Measurements from ENCODE around the gene PCBP4. TPM values are rescaled to one million over a fixed set of nuclear protein-coding genes. Genes with fewer than 3 reads are reported as not detected.

PCBP4 gene
- total and polyA plus RNA-seq, 2 experiments from 2014 or later: 114 to 226 TPM

- Histone ChIP-seq H3K36me3 (no peaks in the 10 kb centered on the region), H3K4me3 (no peak overlapping the region), H3K4me1 (ENCODE audit: low read depth) (peaks cover 16% of the 10 kb centered on the region), H3K9me3 (ENCODE audit: low read depth) (no peaks in the 10 kb centered on the region), H3K27ac (no peak overlapping the region), H3K27me3 (no peaks in the 10 kb centered on the region)
- TF ChIP-seq CTCF (IDR thresholded peaks at IDR 0.05; ENCODE audit: low read depth, low read length): no peak
- no peak for DNase-seq (ENCODE audit: low read depth in 1 of 2, low spot score in 1 of 2)
These were observed 17.8 kb upstream of the PCBP4 start for GRCh38 chr3:51985063-51985462.

- H3K4me3 ChIP-seq: no peak overlapping the region
- no peak for TF ChIP-seq CTCF (IDR thresholded peaks at IDR 0.05; ENCODE audit: low read depth, low read length)
- no peaks in the 10 kb centered on the region for H3K27me3 ChIP-seq
- peak overlapping the region; percentile 86 for H3K27ac ChIP-seq
- peaks cover 16% of the 10 kb centered on the region for H3K4me1 ChIP-seq (ENCODE audit: low read depth)
- no peaks in the 10 kb centered on the region for H3K36me3 ChIP-seq
- no peak for DNase-seq (ENCODE audit: low read depth in 1 of 2, low spot score in 1 of 2)
- H3K9me3 ChIP-seq (ENCODE audit: low read depth): no peaks in the 10 kb centered on the region
These were observed 17.0 kb upstream of the PCBP4 start for GRCh38 chr3:51984269-51984647.

GRCh38 chr3:51983578-51984268 is 16.5 kb upstream of the PCBP4 start:
- no peak for DNase-seq (ENCODE audit: low read depth in 1 of 2, low spot score in 1 of 2)
- Histone ChIP-seq H3K9me3 (ENCODE audit: low read depth) (no peaks in the 10 kb centered on the region), H3K27ac (peak overlapping the region; percentile 86), H3K4me3 (peak overlapping the region; percentile 27), H3K27me3 (no peaks in the 10 kb centered on the region), H3K4me1 (ENCODE audit: low read depth) (peaks cover 16% of the 10 kb centered on the region), H3K36me3 (no peaks in the 10 kb centered on the region)
- TF ChIP-seq CTCF (IDR thresholded peaks at IDR 0.05; ENCODE audit: low read depth, low read length): no peak

DNA sequence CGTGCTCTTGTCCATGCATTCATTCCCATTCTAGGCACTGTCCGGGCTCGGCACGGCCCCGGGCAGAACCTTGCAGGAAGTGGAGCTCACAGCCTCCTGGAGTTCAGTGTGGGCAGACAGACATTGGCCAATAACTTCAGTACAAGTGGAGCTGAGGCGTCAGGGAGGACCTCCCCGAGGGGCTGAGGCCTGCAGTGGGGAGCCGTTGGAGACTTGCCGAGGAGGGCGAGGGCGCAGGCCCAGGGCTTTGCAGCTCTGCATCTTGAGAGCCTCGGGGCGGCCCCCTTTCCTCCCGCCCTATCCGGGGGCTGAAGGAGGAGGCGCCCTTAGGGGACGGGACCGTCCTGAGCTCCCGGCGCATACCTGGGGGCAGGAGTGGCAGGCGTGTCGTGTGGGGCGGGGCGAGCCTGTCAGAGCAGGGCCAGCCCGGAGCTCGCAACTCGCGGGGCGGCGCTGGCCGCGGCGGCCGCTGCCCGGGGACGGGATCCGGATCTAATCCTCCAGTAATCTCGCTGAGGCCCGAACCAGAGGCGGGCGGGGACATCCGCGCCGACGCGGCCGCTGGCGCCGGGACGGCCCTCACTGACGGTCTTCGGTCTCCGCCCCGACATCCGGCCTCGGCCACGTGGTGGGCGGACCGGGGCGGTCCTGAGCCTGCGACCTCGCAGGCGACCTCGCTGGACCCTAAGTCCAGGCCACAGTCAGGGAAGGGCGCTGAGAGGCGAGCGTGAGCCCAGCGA is 15.8 kb upstream of the PCBP4 start, which contains the start of gene ACY1:
Gene ACY1, plus strand, starts transcription at position 698 of the 740 bp plus-strand sequence. CDS start 530 bp downstream, outside the sequence.
- Histone ChIP-seq H3K9me3 (ENCODE audit: low read depth) (no peaks in the 10 kb centered on the region), H3K27ac (peak within 1 kb of the TSS; percentile 86), H3K4me1 (ENCODE audit: low read depth) (peaks cover 16% of the 10 kb centered on the region), H3K36me3 (no peaks in the 10 kb centered on the region), H3K4me3 (peak within 1 kb of the TSS; percentile 27), H3K27me3 (no peaks in the 10 kb centered on the region)
- no peak for TF ChIP-seq CTCF (IDR thresholded peaks at IDR 0.05; ENCODE audit: low read depth, low read length)
- DNase-seq (ENCODE audit: low read depth in 1 of 2, low spot score in 1 of 2): peak; percentile 91 to 94

DNA sequence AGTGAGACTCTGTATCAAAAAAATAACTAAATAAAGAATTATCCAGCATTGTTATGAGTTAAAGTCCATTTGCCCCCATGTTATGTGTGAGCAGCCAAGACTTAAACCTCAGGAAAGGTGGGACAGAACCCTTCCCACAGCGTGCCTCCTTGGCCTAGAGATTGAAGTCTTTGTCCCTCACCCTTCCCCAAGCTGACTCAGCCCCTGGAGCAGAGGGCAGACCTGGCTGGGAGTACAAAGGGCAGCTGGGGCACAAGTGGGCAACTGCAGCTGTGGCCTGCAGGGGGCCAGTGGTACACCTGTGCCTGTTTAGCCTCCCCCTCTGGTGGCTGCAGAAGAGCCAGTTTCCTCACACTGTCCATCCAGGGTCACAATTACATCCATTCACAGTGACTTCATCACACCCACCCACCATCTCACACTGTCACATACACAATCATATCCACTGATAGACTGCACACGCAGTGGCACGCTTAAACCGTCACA is 15.1 kb upstream of the PCBP4 start:
- Histone ChIP-seq H3K4me1 (ENCODE audit: low read depth) (peaks cover 16% of the 10 kb centered on the region), H3K9me3 (ENCODE audit: low read depth) (no peaks in the 10 kb centered on the region), H3K4me3 (peak overlapping the region; percentile 27), H3K27me3 (no peaks in the 10 kb centered on the region), H3K36me3 (no peaks in the 10 kb centered on the region), H3K27ac (peak overlapping the region; percentile 86)
- peak in 1 of 2 donors; percentile 57 for DNase-seq (ENCODE audit: low read depth in 1 of 2, low spot score in 1 of 2)
- TF ChIP-seq CTCF (IDR thresholded peaks at IDR 0.05; ENCODE audit: low read depth, low read length): peak; percentile 58

Data from cardiac muscle cell (in vitro differentiated cells and primary cell).